Measurements from ENCODE around the gene USB1.

USB1 gene

GRCh38 chr16:57993438-57993837, 7.8 kb upstream of the USB1 start:
- Histone ChIP-seq H3K27me3 (no peaks in the 10 kb centered on the region), H3K4me3 (no peak overlapping the region), H3K4me1 (peaks cover 21% of the 10 kb centered on the region), H3K36me3 (peaks cover 43% of the 10 kb centered on the region), H3K27ac (no peak overlapping the region), H4K20me1 (peaks cover 70% of the 10 kb centered on the region), H3K9ac (no peak overlapping the region), H3K4me2 (no peak overlapping the region), H3K9me3 (no peaks in the 10 kb centered on the region)
- no peak for TF ChIP-seq Cebpa-rat (IDR thresholded peaks at IDR 0.05)

DNA sequence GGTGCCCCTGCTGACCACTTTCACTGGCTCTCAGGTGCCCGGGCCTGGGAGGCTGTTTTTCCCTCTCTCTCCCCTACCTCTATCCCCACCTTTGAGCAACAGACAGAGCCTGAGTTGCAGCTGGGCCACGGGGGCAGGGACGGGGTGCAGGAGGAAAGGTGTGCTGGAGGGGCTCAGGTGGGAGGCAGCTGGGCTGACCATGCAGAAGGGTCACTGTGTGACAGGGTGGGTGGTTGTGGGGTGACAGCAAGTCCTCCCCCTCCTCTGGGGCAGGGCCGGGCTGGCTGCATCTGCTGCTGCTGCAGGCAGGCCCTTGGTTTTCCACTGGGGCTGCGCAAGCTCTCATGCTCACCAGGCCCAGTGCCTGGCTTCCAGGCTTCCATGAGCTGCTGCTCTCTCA, 7.3 kb upstream of the USB1 start:
- H3K27ac ChIP-seq = no peak overlapping the region
- H3K4me1 ChIP-seq = peaks cover 26% of the 10 kb centered on the region
- H3K27me3 ChIP-seq = no peaks in the 10 kb centered on the region
- peaks cover 43% of the 10 kb centered on the region for H3K36me3 ChIP-seq
- no peak overlapping the region for H3K4me2 ChIP-seq
- H3K4me3 ChIP-seq = no peak overlapping the region
- 0 out of 2 replicates have a peak overlapping the region, but pooled peaks have one; percentile 6 for H3K9ac ChIP-seq
- no peaks in the 10 kb centered on the region for H3K9me3 ChIP-seq
- H4K20me1 ChIP-seq = peaks cover 75% of the 10 kb centered on the region
- TF ChIP-seq Cebpa-rat (IDR thresholded peaks at IDR 0.05) = no peak

GRCh38 chr16:57994361-57994760, 6.8 kb upstream of the USB1 start:
- Histone ChIP-seq H3K27ac (no peak overlapping the region), H3K4me2 (no peak overlapping the region), H3K4me3 (no peak overlapping the region), H3K27me3 (no peaks in the 10 kb centered on the region), H3K9me3 (no peaks in the 10 kb centered on the region), H3K36me3 (peaks cover 43% of the 10 kb centered on the region), H3K4me1 (peaks cover 30% of the 10 kb centered on the region), H3K9ac (0 out of 2 replicates have a peak overlapping the region, but pooled peaks have one; percentile 6), H4K20me1 (peaks cover 79% of the 10 kb centered on the region)
- no peak for TF ChIP-seq Cebpa-rat (IDR thresholded peaks at IDR 0.05)

DNA sequence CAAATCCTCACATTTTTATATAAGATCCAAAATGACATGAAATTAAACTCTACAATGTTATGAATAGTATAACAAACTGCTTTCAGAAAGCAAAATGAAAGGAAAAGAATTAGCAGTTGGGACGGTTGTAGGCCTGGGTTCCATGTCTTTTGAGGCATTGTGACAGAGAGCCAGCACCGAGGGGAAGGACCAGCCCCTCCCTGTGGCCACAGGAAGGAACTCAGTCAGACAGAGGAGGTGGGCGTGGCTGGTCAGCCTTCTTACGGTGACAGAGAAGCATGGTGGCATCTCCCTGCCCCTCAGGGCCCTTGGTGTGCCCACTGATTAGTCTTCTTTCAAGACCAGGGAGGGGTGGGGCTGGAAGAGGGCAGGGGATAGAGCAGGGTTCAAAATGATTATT, 6.4 kb upstream of the USB1 start:
- Histone ChIP-seq H3K36me3 (peaks cover 43% of the 10 kb centered on the region), H3K4me3 (no peak overlapping the region), H3K9me3 (no peaks in the 10 kb centered on the region), H3K27ac (no peak overlapping the region), H3K4me2 (peak overlapping the region; percentile 30; the same call in 1 of the 2 replicates), H4K20me1 (peaks cover 83% of the 10 kb centered on the region), H3K4me1 (peaks cover 34% of the 10 kb centered on the region), H3K9ac (no peak overlapping the region), H3K27me3 (no peaks in the 10 kb centered on the region)
- TF ChIP-seq Cebpa-rat (IDR thresholded peaks at IDR 0.05) = no peak

DNA sequence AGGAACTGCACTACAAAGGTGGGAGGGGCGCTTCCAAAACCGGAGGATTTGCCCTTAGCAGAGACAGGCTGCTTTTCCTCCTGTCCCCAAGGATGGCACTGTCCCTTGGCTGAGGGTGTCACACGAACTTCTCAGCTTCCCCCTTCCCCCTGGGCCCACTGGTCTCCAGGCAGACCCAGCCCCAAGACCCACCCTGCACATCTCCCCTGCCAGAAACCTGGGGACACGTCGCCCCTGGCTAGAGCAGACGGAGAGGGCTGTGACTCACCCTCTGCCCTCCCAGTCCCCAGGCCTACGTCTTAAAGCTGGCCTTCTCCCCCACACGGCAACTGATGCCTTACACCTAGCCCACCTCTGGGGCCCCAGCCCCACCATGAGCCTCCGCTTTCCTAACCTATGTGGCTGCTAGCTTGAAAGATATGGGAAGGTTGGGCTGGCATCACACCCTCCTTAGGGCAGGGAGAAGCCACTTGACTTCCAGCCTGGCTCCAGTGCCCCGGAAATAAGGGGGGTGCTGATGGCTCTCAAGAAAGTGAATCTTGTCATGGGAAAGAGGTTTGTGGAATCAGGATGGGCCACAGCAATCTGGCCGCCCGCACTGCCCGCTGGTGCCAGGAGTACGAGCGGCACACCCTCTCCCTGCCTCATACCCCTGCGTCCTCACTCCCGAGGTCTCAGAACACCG, 5.3 kb upstream of the USB1 start:
- Histone ChIP-seq H4K20me1 (peaks cover 85% of the 10 kb centered on the region), H3K27ac (no peak overlapping the region), H3K4me1 (peaks cover 35% of the 10 kb centered on the region), H3K9me3 (no peaks in the 10 kb centered on the region), H3K27me3 (no peaks in the 10 kb centered on the region), H3K9ac (0 out of 2 replicates have a peak overlapping the region, but pooled peaks have one; percentile 8), H3K4me3 (no peak overlapping the region), H3K36me3 (peaks cover 43% of the 10 kb centered on the region), H3K4me2 (no peak overlapping the region)
- no peak for TF ChIP-seq Cebpa-rat (IDR thresholded peaks at IDR 0.05)

GRCh38 chr16:57996406-57997175, 4.6 kb upstream of the USB1 start:
- Histone ChIP-seq H3K4me1 (peaks cover 35% of the 10 kb centered on the region), H4K20me1 (peaks cover 83% of the 10 kb centered on the region), H3K27ac (no peak overlapping the region), H3K27me3 (no peaks in the 10 kb centered on the region), H3K9me3 (no peaks in the 10 kb centered on the region), H3K36me3 (peaks cover 43% of the 10 kb centered on the region), H3K4me2 (no peak overlapping the region), H3K4me3 (no peak overlapping the region), H3K9ac (no peak overlapping the region)
- no peak for TF ChIP-seq Cebpa-rat (IDR thresholded peaks at IDR 0.05)

- no peak overlapping the region for H3K4me2 ChIP-seq
- H3K9ac ChIP-seq = no peak overlapping the region
- no peak overlapping the region for H3K27ac ChIP-seq
- TF ChIP-seq Cebpa-rat (IDR thresholded peaks at IDR 0.05) = no peak
- H3K36me3 ChIP-seq = peaks cover 43% of the 10 kb centered on the region
- peaks cover 77% of the 10 kb centered on the region for H4K20me1 ChIP-seq
- H3K4me1 ChIP-seq = peaks cover 41% of the 10 kb centered on the region
- no peak overlapping the region for H3K4me3 ChIP-seq
- H3K27me3 ChIP-seq = no peaks in the 10 kb centered on the region
- no peaks in the 10 kb centered on the region for H3K9me3 ChIP-seq
These were observed 4.1 kb upstream of the USB1 start for GRCh38 chr16:57997176-57997527.

DNA sequence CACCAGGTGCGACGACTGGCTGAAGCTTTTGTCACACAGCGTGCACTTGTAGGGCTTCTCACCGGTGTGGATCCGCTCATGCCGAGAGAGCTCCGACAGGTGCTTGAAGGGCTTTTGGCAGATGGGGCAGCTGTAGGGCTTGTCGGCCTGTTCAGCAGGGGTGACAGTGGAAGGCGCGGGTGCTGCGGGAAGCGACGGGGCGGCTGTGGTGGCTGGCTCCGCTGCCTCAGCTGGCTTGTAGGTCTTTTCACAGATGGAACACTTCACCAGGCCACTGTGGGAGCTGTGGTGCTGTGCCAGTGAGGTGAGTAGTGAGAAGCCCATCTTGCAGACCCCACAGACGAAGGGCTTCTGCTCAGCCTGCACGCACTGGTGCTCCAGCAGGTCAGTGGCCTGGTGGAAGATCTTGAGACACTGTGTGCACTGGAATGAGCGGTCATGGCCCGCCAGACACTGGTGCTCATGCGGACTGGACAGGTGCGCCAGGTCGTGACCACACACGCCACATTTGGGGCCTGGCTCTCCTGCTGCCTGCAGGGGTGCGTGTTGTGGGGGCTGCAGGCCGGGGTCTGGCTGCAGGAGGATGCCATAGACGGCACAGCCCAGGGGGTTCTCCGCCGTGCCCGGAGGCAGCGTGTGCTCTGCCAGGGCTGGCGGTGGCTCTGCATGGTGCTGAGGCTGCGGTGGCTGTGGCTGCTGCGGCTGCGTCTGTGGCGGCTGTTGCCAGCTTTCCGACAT, 3.5 kb upstream of the USB1 start:
- Histone ChIP-seq H3K4me1 (peaks cover 46% of the 10 kb centered on the region), H3K4me2 (0 out of 2 replicates have a peak overlapping the region, but pooled peaks have one; percentile 99), H3K9ac (no peak overlapping the region), H3K27me3 (no peaks in the 10 kb centered on the region), H3K4me3 (no peak overlapping the region), H3K27ac (no peak overlapping the region), H3K9me3 (no peaks in the 10 kb centered on the region), H4K20me1 (peaks cover 72% of the 10 kb centered on the region), H3K36me3 (peaks cover 48% of the 10 kb centered on the region)
- TF ChIP-seq Cebpa-rat (IDR thresholded peaks at IDR 0.05) = no peak

DNA sequence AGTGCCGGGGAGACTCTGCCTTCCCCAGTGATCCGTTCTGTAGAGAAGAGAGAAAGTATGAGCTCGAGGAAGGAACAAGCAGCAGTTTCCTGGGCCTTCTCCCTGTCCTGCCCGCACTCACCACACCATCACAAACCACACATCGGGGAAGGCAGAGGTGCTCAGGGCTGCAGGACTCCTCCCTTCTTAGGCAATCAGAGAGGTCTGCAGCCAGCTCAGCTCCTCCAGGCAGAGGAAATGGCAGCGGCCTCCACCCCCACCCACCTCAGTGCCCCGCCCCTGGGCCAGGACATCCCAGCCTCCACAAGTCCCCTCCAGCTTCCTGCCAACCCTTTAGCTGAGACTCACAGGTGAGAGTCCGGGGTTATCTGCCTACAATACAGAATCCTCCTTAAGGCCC, 2.7 kb upstream of the USB1 start:
- Histone ChIP-seq H4K20me1 (peaks cover 64% of the 10 kb centered on the region), H3K36me3 (peaks cover 56% of the 10 kb centered on the region), H3K4me1 (peaks cover 54% of the 10 kb centered on the region), H3K9me3 (no peaks in the 10 kb centered on the region), H3K4me2 (peak overlapping the region; percentile 99), H3K9ac (no peak overlapping the region), H3K27me3 (no peaks in the 10 kb centered on the region), H3K4me3 (no peak overlapping the region), H3K27ac (no peak overlapping the region)
- no peak for TF ChIP-seq Cebpa-rat (IDR thresholded peaks at IDR 0.05)

- Histone ChIP-seq H4K20me1 (peaks cover 59% of the 10 kb centered on the region), H3K4me1 (peaks cover 54% of the 10 kb centered on the region), H3K9ac (no peak overlapping the region; the same call in 1 of the 2 replicates), H3K27ac (no peak overlapping the region), H3K36me3 (peaks cover 53% of the 10 kb centered on the region), H3K4me2 (peak overlapping the region; percentile 99), H3K9me3 (no peaks in the 10 kb centered on the region), H3K27me3 (no peaks in the 10 kb centered on the region), H3K4me3 (peak overlapping the region; percentile 75)
- TF ChIP-seq Cebpa-rat (IDR thresholded peaks at IDR 0.05) = no peak
These were observed 2.2 kb upstream of the USB1 start for GRCh38 chr16:57998992-57999365.

Data from BLaER1 (cell line).